GM21723 (cell line): Measurements from ENCODE around the gene ERN1.
A peak's percentile ranks its signal among the peaks of the same experiment; 100 is the strongest.

Experiments
- ATAC-seq: cut with Tn5 transposase; IDR thresholded peaks from one replicate; pipeline ENCODE4 v1.9.1; 2021; ENCODE audit warnings: mild to moderate bottlenecking, moderate library complexity; ENCODE audit not compliant: unreplicated experiment

The ERN1 gene

GRCh38 chr17:64139542-64139941, 9.6 kb upstream of the ERN1 start:
- no peak for ATAC-seq

- no peak for ATAC-seq
These were observed 8.5 kb upstream of the ERN1 start for GRCh38 chr17:64138441-64138840.

- ATAC-seq: no peak
These were observed 5.1 kb upstream of the ERN1 start for GRCh38 chr17:64135000-64135399.

GRCh38 chr17:64134216-64134970, 4.4 kb upstream of the ERN1 start:
- no peak for ATAC-seq

- no peak for ATAC-seq
These were observed 3.7 kb upstream of the ERN1 start for GRCh38 chr17:64133546-64134215.

GRCh38 chr17:64131606-64132270, 1.8 kb upstream of the ERN1 start:
- ATAC-seq: no peak

GRCh38 chr17:64130559-64131001, 636 bp upstream of the ERN1 start:
- peak; percentile 25 for ATAC-seq

GRCh38 chr17:64129515-64129764, 504 bp downstream of the ERN1 start:
- peak; percentile 10 for ATAC-seq

GRCh38 chr17:64128787-64129514, 993 bp downstream of the ERN1 start:
- ATAC-seq: peak; percentile 7

GRCh38 chr17:64126918-64127317, 3.0 kb downstream of the ERN1 start:
- no peak for ATAC-seq

GRCh38 chr17:64125937-64126336, 4.0 kb downstream of the ERN1 start:
- ATAC-seq: no peak

- no peak for ATAC-seq
These were observed 5.3 kb downstream of the ERN1 start for GRCh38 chr17:64124609-64125008.

- ATAC-seq: no peak
These were observed 6.8 kb downstream of the ERN1 start for GRCh38 chr17:64123114-64123513.

GRCh38 chr17:64120972-64121786, 8.8 kb downstream of the ERN1 start:
- ATAC-seq: peak; percentile 78

- ATAC-seq: peak; percentile 5
These were observed 9.7 kb downstream of the ERN1 start for GRCh38 chr17:64120159-64120810.

GRCh38 chr17:64117981-64118979, 11.7 kb downstream of the ERN1 start:
- ATAC-seq: no peak

- ATAC-seq: no peak
These were observed 14.0 kb downstream of the ERN1 start for GRCh38 chr17:64115822-64116534.

- ATAC-seq: no peak
These were observed 14.8 kb downstream of the ERN1 start for GRCh38 chr17:64115043-64115698.
